Measurements from ENCODE around the gene SH2D1A. TPM values are rescaled to one million over a fixed set of nuclear protein-coding genes. Genes with fewer than 3 reads are reported as not detected.

SH2D1A gene
- polyA plus RNA-seq, 4 donors = 0.36 to 0.68 (median 0.54) TPM; not detected in 1

GRCh38 chrX:124344246-124344645 lies 2.1 kb upstream of the SH2D1A start:
- Histone ChIP-seq H3K9me3 (ENCODE audit: control insufficient read depth in 2 of 2, insufficient read depth in 1 of 2, low read depth in 1 of 2, low read length in 1 of 2) (no peaks in the 10 kb centered on the region), H3K4me1 (ENCODE audit: control insufficient read depth in 3 of 3, insufficient read depth in 2 of 3, low read depth in 1 of 3, low read length in 2 of 3) (no peaks in the 10 kb centered on the region), H3K27ac (ENCODE audit: low read depth in 1 of 3, low read length in 2 of 3) (no peak overlapping the region), H3K27me3 (ENCODE audit: control insufficient read depth in 3 of 3, insufficient read depth in 3 of 3, low read length in 3 of 3) (no peaks in the 10 kb centered on the region), H3K4me3 (ENCODE audit: low read depth in 1 of 3, low read length in 3 of 3) (no peak overlapping the region), H3K36me3 (ENCODE audit: control insufficient read depth in 3 of 3, insufficient read depth in 2 of 3, low read depth in 1 of 3, low read length in 3 of 3) (no peaks in the 10 kb centered on the region)
- 60 to 77% (median 71%) methylated on average over 4 of the region's 4 CpGs for WGBS, 3 donors
- DNase-seq (no peak), FAIRE-seq (no peak)

- H3K4me3 ChIP-seq (ENCODE audit: low read depth in 1 of 3, low read length in 3 of 3) = peak overlapping the region in 2 of 3 donors; percentile 24 to 28
- no peak for DNase-seq
- H3K27ac ChIP-seq (ENCODE audit: low read depth in 1 of 3, low read length in 2 of 3) = peak overlapping the region in 1 of 3 donors; percentile 80
- H3K4me1 ChIP-seq (ENCODE audit: control insufficient read depth in 3 of 3, insufficient read depth in 2 of 3, low read depth in 1 of 3, low read length in 2 of 3) = no peaks in the 10 kb centered on the region
- 75 to 77% (median 76%) methylated on average over 8 to 15 of the region's 15 CpGs for WGBS, 3 donors
- H3K9me3 ChIP-seq (ENCODE audit: control insufficient read depth in 2 of 2, insufficient read depth in 1 of 2, low read depth in 1 of 2, low read length in 1 of 2) = no peaks in the 10 kb centered on the region
- no peaks in the 10 kb centered on the region for H3K36me3 ChIP-seq (ENCODE audit: control insufficient read depth in 3 of 3, insufficient read depth in 2 of 3, low read depth in 1 of 3, low read length in 3 of 3)
- FAIRE-seq = no peak
- no peaks in the 10 kb centered on the region for H3K27me3 ChIP-seq (ENCODE audit: control insufficient read depth in 3 of 3, insufficient read depth in 3 of 3, low read length in 3 of 3)
Measured at GRCh38 chrX:124346877-124347241, 496 bp downstream of the SH2D1A start.

GRCh38 chrX:124347242-124347641 lies 879 bp downstream of the SH2D1A start:
- FAIRE-seq = no peak
- DNase-seq = no peak
- Histone ChIP-seq H3K36me3 (ENCODE audit: control insufficient read depth in 3 of 3, insufficient read depth in 2 of 3, low read depth in 1 of 3, low read length in 3 of 3) (no peaks in the 10 kb centered on the region), H3K27ac (ENCODE audit: low read depth in 1 of 3, low read length in 2 of 3) (no peak overlapping the region), H3K4me1 (ENCODE audit: control insufficient read depth in 3 of 3, insufficient read depth in 2 of 3, low read depth in 1 of 3, low read length in 2 of 3) (no peaks in the 10 kb centered on the region), H3K27me3 (ENCODE audit: control insufficient read depth in 3 of 3, insufficient read depth in 3 of 3, low read length in 3 of 3) (no peaks in the 10 kb centered on the region), H3K9me3 (ENCODE audit: control insufficient read depth in 2 of 2, insufficient read depth in 1 of 2, low read depth in 1 of 2, low read length in 1 of 2) (no peaks in the 10 kb centered on the region), H3K4me3 (ENCODE audit: low read depth in 1 of 3, low read length in 3 of 3) (no peak overlapping the region)
- 16 to 36% (median 26%) methylated on average over 5 of the region's 5 CpGs for WGBS, 3 donors

GRCh38 chrX:124348182-124348581 lies 1.8 kb downstream of the SH2D1A start:
- Histone ChIP-seq H3K4me3 (ENCODE audit: low read depth in 1 of 3, low read length in 3 of 3) (peak overlapping the region in 2 of 3 donors; percentile 3 to 5), H3K36me3 (ENCODE audit: control insufficient read depth in 3 of 3, insufficient read depth in 2 of 3, low read depth in 1 of 3, low read length in 3 of 3) (no peaks in the 10 kb centered on the region), H3K27me3 (ENCODE audit: control insufficient read depth in 3 of 3, insufficient read depth in 3 of 3, low read length in 3 of 3) (no peaks in the 10 kb centered on the region), H3K27ac (ENCODE audit: low read depth in 1 of 3, low read length in 2 of 3) (peak overlapping the region in 1 of 3 donors; percentile 27), H3K4me1 (ENCODE audit: control insufficient read depth in 3 of 3, insufficient read depth in 2 of 3, low read depth in 1 of 3, low read length in 2 of 3) (no peaks in the 10 kb centered on the region), H3K9me3 (ENCODE audit: control insufficient read depth in 2 of 2, insufficient read depth in 1 of 2, low read depth in 1 of 2, low read length in 1 of 2) (no peaks in the 10 kb centered on the region)
- DNase-seq (no peak), FAIRE-seq (no peak)
- 50 to 63% (median 54%) methylated on average over 4 to 5 of the region's 5 CpGs for WGBS, 3 donors

GRCh38 chrX:124348885-124349453 lies 2.6 kb downstream of the SH2D1A start:
- Histone ChIP-seq H3K36me3 (ENCODE audit: control insufficient read depth in 3 of 3, insufficient read depth in 2 of 3, low read depth in 1 of 3, low read length in 3 of 3) (no peaks in the 10 kb centered on the region), H3K27me3 (ENCODE audit: control insufficient read depth in 3 of 3, insufficient read depth in 3 of 3, low read length in 3 of 3) (no peaks in the 10 kb centered on the region), H3K27ac (ENCODE audit: low read depth in 1 of 3, low read length in 2 of 3) (no peak overlapping the region), H3K4me3 (ENCODE audit: low read depth in 1 of 3, low read length in 3 of 3) (no peak overlapping the region), H3K9me3 (ENCODE audit: control insufficient read depth in 2 of 2, insufficient read depth in 1 of 2, low read depth in 1 of 2, low read length in 1 of 2) (no peaks in the 10 kb centered on the region), H3K4me1 (ENCODE audit: control insufficient read depth in 3 of 3, insufficient read depth in 2 of 3, low read depth in 1 of 3, low read length in 2 of 3) (no peaks in the 10 kb centered on the region)
- DNase-seq = no peak
- no peak for FAIRE-seq
- whole genome bisulfite sequencing, 3 donors = 80 to 86% (median 85%) methylated on average over 6 of the region's 6 CpGs

GRCh38 chrX:124354648-124355047 lies 8.3 kb downstream of the SH2D1A start:
- FAIRE-seq = no peak

GRCh38 chrX:124358800-124359383 lies 12.5 kb downstream of the SH2D1A start:
- Histone ChIP-seq H3K4me1 (ENCODE audit: control insufficient read depth in 3 of 3, insufficient read depth in 2 of 3, low read depth in 1 of 3, low read length in 2 of 3) (no peaks in the 10 kb centered on the region), H3K4me3 (ENCODE audit: low read depth in 1 of 3, low read length in 3 of 3) (no peak overlapping the region), H3K27ac (ENCODE audit: low read depth in 1 of 3, low read length in 2 of 3) (no peak overlapping the region), H3K9me3 (ENCODE audit: control insufficient read depth in 2 of 2, insufficient read depth in 1 of 2, low read depth in 1 of 2, low read length in 1 of 2) (no peaks in the 10 kb centered on the region), H3K27me3 (ENCODE audit: control insufficient read depth in 3 of 3, insufficient read depth in 3 of 3, low read length in 3 of 3) (no peaks in the 10 kb centered on the region), H3K36me3 (ENCODE audit: control insufficient read depth in 3 of 3, insufficient read depth in 2 of 3, low read depth in 1 of 3, low read length in 3 of 3) (no peaks in the 10 kb centered on the region)
- WGBS, 3 donors = 27 to 44% (median 36%) methylated on average over 3 of the region's 3 CpGs
- FAIRE-seq (no peak), DNase-seq (no peak)

More at GRCh38 chrX:124354648-124355047, 8.3 kb downstream of the SH2D1A start:
- Histone ChIP-seq H3K4me3 (ENCODE audit: low read depth in 1 of 3, low read length in 3 of 3) (no peak overlapping the region), H3K27ac (ENCODE audit: low read depth in 1 of 3, low read length in 2 of 3) (no peak overlapping the region), H3K9me3 (ENCODE audit: control insufficient read depth in 2 of 2, insufficient read depth in 1 of 2, low read depth in 1 of 2, low read length in 1 of 2) (no peaks in the 10 kb centered on the region), H3K36me3 (ENCODE audit: control insufficient read depth in 3 of 3, insufficient read depth in 2 of 3, low read depth in 1 of 3, low read length in 3 of 3) (no peaks in the 10 kb centered on the region), H3K27me3 (ENCODE audit: control insufficient read depth in 3 of 3, insufficient read depth in 3 of 3, low read length in 3 of 3) (no peaks in the 10 kb centered on the region), H3K4me1 (ENCODE audit: control insufficient read depth in 3 of 3, insufficient read depth in 2 of 3, low read depth in 1 of 3, low read length in 2 of 3) (no peaks in the 10 kb centered on the region)
- 38 to 53% (median 49%) methylated on average over 2 of the region's 2 CpGs for WGBS, 3 donors
- no peak for DNase-seq

GRCh38 chrX:124362072-124362471 lies 15.7 kb downstream of the SH2D1A start:
- no peak overlapping the region for H3K4me3 ChIP-seq (ENCODE audit: low read depth in 1 of 3, low read length in 3 of 3)
- no peaks in the 10 kb centered on the region for H3K4me1 ChIP-seq (ENCODE audit: control insufficient read depth in 3 of 3, insufficient read depth in 2 of 3, low read depth in 1 of 3, low read length in 2 of 3)
- H3K36me3 ChIP-seq (ENCODE audit: control insufficient read depth in 3 of 3, insufficient read depth in 2 of 3, low read depth in 1 of 3, low read length in 3 of 3) = no peaks in the 10 kb centered on the region
- no peaks in the 10 kb centered on the region for H3K27me3 ChIP-seq (ENCODE audit: control insufficient read depth in 3 of 3, insufficient read depth in 3 of 3, low read length in 3 of 3)
- whole genome bisulfite sequencing, 3 donors = 42 to 70% (median 53%) methylated on average over 2 of the region's 2 CpGs
- no peak overlapping the region for H3K27ac ChIP-seq (ENCODE audit: low read depth in 1 of 3, low read length in 2 of 3)
- no peaks in the 10 kb centered on the region for H3K9me3 ChIP-seq (ENCODE audit: control insufficient read depth in 2 of 2, insufficient read depth in 1 of 2, low read depth in 1 of 2, low read length in 1 of 2)
- no peak for FAIRE-seq
- no peak for DNase-seq

- Histone ChIP-seq H3K9me3 (ENCODE audit: control insufficient read depth in 2 of 2, insufficient read depth in 1 of 2, low read depth in 1 of 2, low read length in 1 of 2) (no peaks in the 10 kb centered on the region), H3K4me1 (ENCODE audit: control insufficient read depth in 3 of 3, insufficient read depth in 2 of 3, low read depth in 1 of 3, low read length in 2 of 3) (no peaks in the 10 kb centered on the region), H3K27ac (ENCODE audit: low read depth in 1 of 3, low read length in 2 of 3) (no peak overlapping the region), H3K36me3 (ENCODE audit: control insufficient read depth in 3 of 3, insufficient read depth in 2 of 3, low read depth in 1 of 3, low read length in 3 of 3) (no peaks in the 10 kb centered on the region), H3K4me3 (ENCODE audit: low read depth in 1 of 3, low read length in 3 of 3) (no peak overlapping the region), H3K27me3 (ENCODE audit: control insufficient read depth in 3 of 3, insufficient read depth in 3 of 3, low read length in 3 of 3) (no peaks in the 10 kb centered on the region)
- no peak for DNase-seq
- no peak for FAIRE-seq
- 36 to 74% (median 67%) methylated on average over 1 of the region's 1 CpG for WGBS, 3 donors
Measured at GRCh38 chrX:124362761-124363160, 16.4 kb downstream of the SH2D1A start.
